Mesenteric fat pad (tissue), 1 donor: ENCODE measurements around the gene MCTP1. TPM values are rescaled to one million over a fixed set of nuclear protein-coding genes. Genes with fewer than 3 reads are reported as not detected.

Experiments used
- DNase-seq: peaks from one replicate; pipeline ENCODE4 v3.0.0-alpha.2; 2020; ENCODE audit warnings: low spot score
- total RNA-seq: library from RNA; stranded (reverse); fragmentation: NEBNext Ultra II Directional; extraction: Animal tissue kit (Norgen Biotek cat#: 25700); gene quantifications from one replicate; pipeline ENCODE4 v1.2.1, GENCODE V29; 2021
- donor health status: DM: yes; HTN: yes; CAD: no.

MCTP1 gene
- total RNA-seq, 1 donor from 2014 or later: 37.5 TPM

GRCh38 chr5:94777056-94777880 lies 507.6 kb downstream of the MCTP1 start:
- DNase-seq: no peak

- DNase-seq: no peak
Measured at GRCh38 chr5:94776167-94776566, 508.7 kb downstream of the MCTP1 start.

- DNase-seq: no peak
Measured at GRCh38 chr5:94775088-94775487, 509.8 kb downstream of the MCTP1 start.

GRCh38 chr5:94771742-94772141 lies 513.2 kb downstream of the MCTP1 start:
- no peak for DNase-seq

- no peak for DNase-seq
Measured at GRCh38 chr5:94769996-94770395, 514.9 kb downstream of the MCTP1 start.

GRCh38 chr5:94761786-94762185 lies 523.1 kb downstream of the MCTP1 start:
- no peak for DNase-seq

GRCh38 chr5:94761055-94761454 lies 523.8 kb downstream of the MCTP1 start:
- DNase-seq: no peak

- DNase-seq: no peak
Measured at GRCh38 chr5:94759961-94760360, 524.9 kb downstream of the MCTP1 start.

- DNase-seq: no peak
Measured at GRCh38 chr5:94759022-94759421, 525.9 kb downstream of the MCTP1 start.

GRCh38 chr5:94754824-94755223 lies 530.1 kb downstream of the MCTP1 start:
- no peak for DNase-seq

GRCh38 chr5:94751460-94751859 lies 533.4 kb downstream of the MCTP1 start:
- no peak for DNase-seq

- no peak for DNase-seq
Measured at GRCh38 chr5:94750681-94751080, 534.2 kb downstream of the MCTP1 start.

- no peak for DNase-seq
Measured at GRCh38 chr5:94749042-94749441, 535.9 kb downstream of the MCTP1 start.

- no peak for DNase-seq
Measured at GRCh38 chr5:94748212-94748611, 536.7 kb downstream of the MCTP1 start.

- DNase-seq: no peak
Measured at GRCh38 chr5:94747371-94747770, 537.5 kb downstream of the MCTP1 start.

- DNase-seq: no peak
Measured at GRCh38 chr5:94746731-94747124, 538.2 kb downstream of the MCTP1 start.

- no peak for DNase-seq
Measured at GRCh38 chr5:94745786-94746730, 538.8 kb downstream of the MCTP1 start.

GRCh38 chr5:94744906-94745305 lies 540.0 kb downstream of the MCTP1 start:
- DNase-seq: no peak

- no peak for DNase-seq
Measured at GRCh38 chr5:94742852-94743251, 542.0 kb downstream of the MCTP1 start.

GRCh38 chr5:94740286-94740685 lies 544.6 kb downstream of the MCTP1 start:
- DNase-seq: no peak

- DNase-seq: no peak
Measured at GRCh38 chr5:94736498-94736897, 548.4 kb downstream of the MCTP1 start.

- no peak for DNase-seq
Measured at GRCh38 chr5:94731471-94731870, 553.4 kb downstream of the MCTP1 start.
